AG09319 (cell line): ENCODE measurements around the gene SCN1B.

Experiments used
- DNase-seq: peaks from one replicate; pipeline ENCODE4 v3.0.0-alpha.2; 2010; ENCODE audit warnings: low read depth; ENCODE audit errors: extremely low read depth
- CTCF ChIP-seq: IDR thresholded peaks from 2 replicates; pipeline ENCODE4 v1.5.1; 2011; ENCODE audit warnings: low read depth, mild to moderate bottlenecking, inconsistent platforms, low read length, moderate library complexity

SCN1B gene

DNA sequence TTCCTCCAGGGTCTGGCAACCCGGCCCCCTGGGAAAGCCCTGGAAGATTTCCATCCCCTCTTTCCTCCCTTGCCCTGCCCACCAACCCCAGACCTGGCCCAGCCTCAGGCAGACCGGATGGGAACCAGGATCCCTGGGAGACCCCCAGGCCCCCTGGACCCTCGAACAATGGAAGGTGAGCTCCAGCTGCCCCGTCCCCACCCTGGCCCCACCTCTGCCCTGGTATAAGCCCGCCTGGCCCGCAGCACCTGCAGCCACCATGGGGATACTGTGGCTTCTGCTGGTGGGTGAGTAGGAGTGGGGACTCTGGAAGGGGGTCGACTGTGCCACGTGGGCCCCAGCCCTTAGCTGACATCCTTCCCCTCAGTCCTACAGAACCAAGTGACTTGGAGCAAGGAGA lies 43.7 kb downstream of the SCN1B start:
- no peak for TF ChIP-seq CTCF
- DNase-seq, result no peak

- no peak for DNase-seq
- TF ChIP-seq CTCF, result no peak
Observed at GRCh38 chr19:35074426-35075201, 44.3 kb downstream of the SCN1B start.

DNA sequence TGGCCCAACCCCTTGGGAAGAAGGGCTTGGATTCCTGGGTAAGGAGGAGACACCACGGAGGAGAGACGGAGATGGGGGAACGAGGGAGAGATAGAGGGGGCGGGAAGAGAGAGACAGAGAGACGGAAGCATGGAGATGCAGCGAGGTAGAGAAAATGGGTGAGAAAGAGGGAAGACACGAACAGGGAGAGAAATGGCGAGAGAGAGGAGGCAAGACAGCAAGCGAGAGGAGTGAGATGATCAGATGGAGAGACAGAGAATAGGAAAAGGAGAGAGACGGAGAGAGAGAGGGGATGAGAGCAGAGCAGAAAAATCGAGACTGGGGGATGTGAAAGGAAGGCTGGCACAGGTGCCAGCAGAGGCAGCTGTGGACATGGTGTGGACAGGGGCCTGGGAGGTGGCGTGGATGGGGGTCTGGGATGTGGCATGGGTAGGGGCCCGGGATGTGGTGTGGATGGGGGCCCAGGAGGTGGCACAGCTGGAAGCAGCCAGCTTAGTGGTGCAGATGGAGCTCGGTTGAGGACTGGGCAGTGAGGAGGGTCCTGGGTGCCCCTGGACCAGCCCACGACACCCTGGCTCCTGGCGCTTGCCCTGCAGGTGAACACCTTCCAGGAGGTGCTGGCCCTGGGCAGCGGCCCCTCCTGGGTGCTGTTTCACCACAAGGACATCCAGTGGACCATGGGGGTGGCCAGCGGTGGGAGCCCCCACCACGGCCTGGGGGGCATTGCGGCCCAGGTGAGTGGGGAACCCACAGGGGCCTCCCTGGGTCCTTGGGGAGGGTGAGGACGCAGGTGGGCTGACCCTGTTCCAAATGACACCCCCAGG lies 45.1 kb downstream of the SCN1B start:
- no peak for DNase-seq
- no peak for TF ChIP-seq CTCF

DNA sequence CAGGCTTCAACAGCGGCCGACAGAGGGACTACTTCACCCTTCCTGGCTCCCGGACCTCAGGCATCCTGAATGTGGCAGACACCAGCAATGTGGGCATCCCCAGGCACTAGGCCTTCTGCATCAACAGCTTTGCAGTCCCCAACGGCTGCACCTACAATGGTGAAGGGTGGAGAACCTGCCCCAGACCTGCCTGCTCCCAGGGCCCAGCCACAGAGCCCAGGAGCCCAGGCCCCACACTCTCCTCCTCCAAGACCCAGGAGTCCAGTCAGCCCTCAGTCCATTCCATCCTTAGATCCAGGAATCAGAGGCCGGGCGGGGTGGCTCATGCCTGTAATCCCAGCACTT lies 45.7 kb downstream of the SCN1B start:
- TF ChIP-seq CTCF, result no peak
- no peak for DNase-seq

DNA sequence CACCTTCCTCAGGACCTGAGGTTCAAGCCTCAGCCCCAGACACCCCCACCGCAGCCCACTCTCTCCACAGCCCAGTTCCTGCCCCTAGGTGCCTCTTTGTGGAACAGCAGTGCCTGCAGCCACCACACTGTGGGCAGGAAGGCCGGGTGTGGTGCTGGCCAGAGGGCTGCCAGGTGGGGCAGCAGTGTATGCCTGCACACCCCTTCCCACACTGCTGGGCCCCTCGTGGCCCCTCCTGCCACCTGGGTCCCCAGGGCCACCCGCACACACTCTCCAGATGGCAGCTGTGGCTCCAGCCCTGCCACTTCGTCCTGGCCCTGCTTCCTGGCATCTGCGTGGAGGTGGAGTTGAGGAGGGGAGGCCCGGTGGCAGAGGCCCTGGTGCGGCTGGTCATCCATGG lies 46.4 kb downstream of the SCN1B start:
- no peak for DNase-seq
- TF ChIP-seq CTCF, result no peak

DNA sequence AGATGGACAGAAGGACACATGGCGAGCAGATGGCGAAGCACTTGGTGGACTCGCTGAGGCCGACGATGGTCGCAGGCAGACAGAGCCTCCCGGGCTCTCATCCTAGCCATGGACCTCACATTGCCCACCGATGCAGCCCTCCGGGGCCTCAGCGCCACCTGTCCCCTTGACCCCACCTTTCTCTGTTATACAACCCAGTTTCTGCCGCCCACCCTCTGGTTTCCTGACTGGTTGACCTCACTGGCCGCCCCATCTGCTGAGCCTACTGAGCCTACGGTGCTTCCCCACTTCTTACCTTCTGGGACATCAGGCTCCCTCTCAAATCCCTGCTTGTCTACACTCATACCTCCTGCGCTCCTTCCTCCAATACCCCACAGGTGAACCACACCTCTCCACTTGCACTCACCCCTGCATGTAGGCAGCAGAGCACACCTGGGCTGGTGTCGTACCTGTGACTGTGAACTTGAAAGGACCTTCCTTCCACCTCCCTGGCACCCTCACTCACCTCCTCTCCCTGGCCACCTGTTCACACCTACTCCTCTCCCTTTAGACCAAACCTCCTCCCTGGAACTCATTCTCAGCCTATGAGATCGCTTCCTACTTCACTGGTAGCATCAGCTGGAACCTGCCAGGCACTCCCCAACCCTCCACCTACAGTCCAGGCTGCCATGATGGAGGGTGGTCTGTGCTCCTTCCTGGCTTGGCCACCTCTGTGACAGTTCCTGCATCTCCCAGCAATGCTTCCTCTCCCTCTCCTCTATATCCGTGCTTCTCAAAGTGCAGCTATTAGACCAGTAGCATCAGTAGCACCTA lies 47.3 kb downstream of the SCN1B start:
- no peak for DNase-seq
- no peak for TF ChIP-seq CTCF
